Nephron progenitor cell (in vitro differentiated cells): Measurements from ENCODE around the gene SOX8.

Experiments used
- DNase-seq: peaks from one replicate; pipeline ENCODE4 v3.0.0; 2021
- H3K27ac Mint-ChIP-seq: 2 replicates; pipeline ENCODE4 v1.8.0; 2021; ENCODE audit warnings: mild to moderate bottlenecking, moderate library complexity, mixed read lengths
- H3K27me3 Mint-ChIP-seq: 2 replicates; pipeline ENCODE4 v1.8.0; 2021; ENCODE audit warnings: mild to moderate bottlenecking, low read depth, mixed read lengths; ENCODE audit not compliant: poor library complexity
- H3K36me3 Mint-ChIP-seq: 2 replicates; pipeline ENCODE4 v1.8.0; 2021; ENCODE audit warnings: low read depth, mixed read lengths
- H3K4me1 Mint-ChIP-seq: 2 replicates; pipeline ENCODE4 v1.8.0; 2021; ENCODE audit warnings: mixed read lengths
- H3K4me3 Mint-ChIP-seq: 2 replicates; pipeline ENCODE4 v1.8.0; 2021; ENCODE audit warnings: mild to moderate bottlenecking, moderate library complexity, mixed read lengths
- H3K9me3 Mint-ChIP-seq: 2 replicates; pipeline ENCODE4 v1.8.0; 2021; ENCODE audit warnings: mild to moderate bottlenecking, moderate library complexity, mixed read lengths
- TF ChIP-seq, protein P1 (sequence below): fragments of 200-600 bp; sonication (generic); IDR thresholded peaks from 2 replicates; pipeline ENCODE4 v1.5.0; 2021; ENCODE audit warnings: antibody characterized with exemption

Gene SOX8

DNA sequence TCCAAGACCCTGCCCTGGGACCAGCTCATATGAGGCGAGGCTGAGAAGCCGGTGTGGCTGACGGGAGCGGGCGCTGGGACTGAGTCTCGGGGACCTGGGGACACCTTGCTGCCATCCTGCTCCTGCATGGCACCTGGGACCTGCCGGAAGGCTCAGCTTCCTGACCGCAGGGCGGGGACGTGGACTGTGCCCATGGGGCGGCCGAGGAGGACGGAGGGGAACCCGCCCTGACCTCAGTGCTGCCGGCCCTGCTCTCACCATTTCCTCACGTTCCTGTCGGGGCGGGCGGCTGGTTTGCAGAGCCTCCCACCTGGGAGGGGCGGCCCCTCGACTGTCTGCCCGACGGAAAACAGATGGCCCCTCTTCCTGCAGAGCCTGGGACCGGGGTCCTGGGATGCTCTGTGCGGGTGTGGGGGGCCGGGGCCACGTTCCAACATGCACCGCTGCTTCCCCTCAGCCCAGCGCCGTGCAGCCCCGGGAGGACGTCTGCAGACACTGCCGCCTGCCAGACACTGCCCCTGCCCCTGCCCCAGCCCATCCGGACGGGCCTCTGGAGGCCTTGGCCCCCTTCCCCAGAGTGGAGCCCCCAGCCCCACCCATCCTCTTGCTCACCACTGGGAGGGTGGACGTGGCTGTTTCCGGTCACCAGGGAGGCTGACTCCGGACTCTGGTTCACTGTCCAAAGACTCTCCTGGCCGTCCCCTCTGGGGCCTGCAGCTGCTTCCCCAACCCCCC, 47.1 kb downstream of the SOX8 start:
- Mint-ChIP-seq H3K4me1 (peaks cover 47% of the 10 kb centered on the region), H3K36me3 (no peaks in the 10 kb centered on the region), H3K27me3 (no peaks in the 10 kb centered on the region), H3K4me3 (no peak overlapping the region), H3K27ac (no peak overlapping the region), H3K9me3 (no peaks in the 10 kb centered on the region)
- TF ChIP-seq, protein P1, sequence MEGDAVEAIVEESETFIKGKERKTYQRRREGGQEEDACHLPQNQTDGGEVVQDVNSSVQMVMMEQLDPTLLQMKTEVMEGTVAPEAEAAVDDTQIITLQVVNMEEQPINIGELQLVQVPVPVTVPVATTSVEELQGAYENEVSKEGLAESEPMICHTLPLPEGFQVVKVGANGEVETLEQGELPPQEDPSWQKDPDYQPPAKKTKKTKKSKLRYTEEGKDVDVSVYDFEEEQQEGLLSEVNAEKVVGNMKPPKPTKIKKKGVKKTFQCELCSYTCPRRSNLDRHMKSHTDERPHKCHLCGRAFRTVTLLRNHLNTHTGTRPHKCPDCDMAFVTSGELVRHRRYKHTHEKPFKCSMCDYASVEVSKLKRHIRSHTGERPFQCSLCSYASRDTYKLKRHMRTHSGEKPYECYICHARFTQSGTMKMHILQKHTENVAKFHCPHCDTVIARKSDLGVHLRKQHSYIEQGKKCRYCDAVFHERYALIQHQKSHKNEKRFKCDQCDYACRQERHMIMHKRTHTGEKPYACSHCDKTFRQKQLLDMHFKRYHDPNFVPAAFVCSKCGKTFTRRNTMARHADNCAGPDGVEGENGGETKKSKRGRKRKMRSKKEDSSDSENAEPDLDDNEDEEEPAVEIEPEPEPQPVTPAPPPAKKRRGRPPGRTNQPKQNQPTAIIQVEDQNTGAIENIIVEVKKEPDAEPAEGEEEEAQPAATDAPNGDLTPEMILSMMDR, result no peak
- no peak for DNase-seq

DNA sequence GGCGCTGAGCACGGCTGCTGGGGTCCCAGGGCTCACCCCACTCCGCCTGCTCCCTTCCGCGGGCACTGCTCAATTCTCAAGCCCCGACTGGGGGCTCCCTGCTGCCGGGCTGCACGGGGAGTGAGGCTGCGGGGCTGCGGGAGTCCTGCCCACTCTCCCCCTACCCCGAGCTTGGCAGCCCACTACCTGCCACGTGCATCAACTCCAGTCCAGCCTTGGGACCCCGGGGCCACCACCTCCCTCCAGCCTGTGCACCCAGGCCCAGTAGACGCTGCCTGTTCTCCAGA, 47.6 kb downstream of the SOX8 start:
- H3K9me3 Mint-ChIP-seq, result no peaks in the 10 kb centered on the region

DNA sequence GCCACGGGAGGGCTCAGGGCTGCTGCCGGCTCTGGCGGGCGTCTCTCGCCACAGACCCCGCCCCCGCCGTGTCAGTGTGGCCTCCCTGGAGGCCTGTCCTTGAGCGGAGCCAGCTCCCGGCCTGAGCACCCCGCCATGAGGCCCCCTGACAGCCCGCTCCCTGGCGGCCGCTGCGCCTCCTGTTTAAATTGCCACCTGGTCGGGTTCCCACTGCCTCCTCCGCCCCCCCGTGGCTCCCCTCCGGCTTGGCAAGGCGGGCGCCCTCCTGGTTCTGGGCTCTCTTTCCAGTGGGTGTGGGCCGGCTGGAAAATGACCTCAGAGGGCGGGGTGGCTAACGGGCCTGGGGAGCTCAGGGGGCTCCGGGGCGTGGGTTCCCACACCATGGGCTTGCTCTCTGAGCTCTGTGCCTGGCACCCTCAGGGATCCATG, 48.9 kb downstream of the SOX8 start:
- TF ChIP-seq, protein P1, result no peak
- H3K9me3 Mint-ChIP-seq, result no peaks in the 10 kb centered on the region
- peaks cover 39% of the 10 kb centered on the region for H3K4me1 Mint-ChIP-seq
- no peak overlapping the region for H3K4me3 Mint-ChIP-seq
- no peaks in the 10 kb centered on the region for H3K27me3 Mint-ChIP-seq
- no peak overlapping the region for H3K27ac Mint-ChIP-seq
- peak; percentile 56 for DNase-seq
- no peaks in the 10 kb centered on the region for H3K36me3 Mint-ChIP-seq

More for the DNA sequence above, 47.6 kb downstream of the SOX8 start:
- no peak overlapping the region for H3K27ac Mint-ChIP-seq
- no peak for DNase-seq
- TF ChIP-seq, protein P1, result no peak
- no peaks in the 10 kb centered on the region for H3K27me3 Mint-ChIP-seq
- H3K4me1 Mint-ChIP-seq, result peaks cover 44% of the 10 kb centered on the region
- H3K4me3 Mint-ChIP-seq, result no peak overlapping the region
- H3K36me3 Mint-ChIP-seq, result no peaks in the 10 kb centered on the region

DNA sequence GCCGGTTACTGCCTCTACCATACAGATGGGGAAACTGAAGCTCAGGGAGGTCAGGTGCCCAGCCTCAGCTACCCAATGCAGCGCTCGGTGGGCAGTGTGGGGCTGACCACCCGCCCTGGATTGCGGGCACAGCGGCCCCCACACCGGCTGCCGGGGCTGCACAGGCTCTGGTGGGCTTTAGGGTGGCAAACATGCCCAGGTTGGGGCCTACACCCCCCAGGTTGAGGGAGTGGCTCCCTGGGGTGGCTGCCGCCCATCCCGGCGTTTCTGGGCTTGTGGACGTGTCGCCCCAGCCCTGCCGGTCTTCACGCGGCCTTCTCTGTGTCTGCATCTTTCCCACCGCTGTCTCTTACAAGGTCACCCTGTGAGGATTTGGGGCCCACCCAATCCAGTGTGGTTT, 50.1 kb downstream of the SOX8 start:
- no peak overlapping the region for H3K4me3 Mint-ChIP-seq
- no peak for DNase-seq
- H3K4me1 Mint-ChIP-seq, result peaks cover 28% of the 10 kb centered on the region
- H3K27ac Mint-ChIP-seq, result no peak overlapping the region
- no peaks in the 10 kb centered on the region for H3K27me3 Mint-ChIP-seq
- H3K9me3 Mint-ChIP-seq, result no peaks in the 10 kb centered on the region
- no peaks in the 10 kb centered on the region for H3K36me3 Mint-ChIP-seq
- TF ChIP-seq, protein P1, result no peak

DNA sequence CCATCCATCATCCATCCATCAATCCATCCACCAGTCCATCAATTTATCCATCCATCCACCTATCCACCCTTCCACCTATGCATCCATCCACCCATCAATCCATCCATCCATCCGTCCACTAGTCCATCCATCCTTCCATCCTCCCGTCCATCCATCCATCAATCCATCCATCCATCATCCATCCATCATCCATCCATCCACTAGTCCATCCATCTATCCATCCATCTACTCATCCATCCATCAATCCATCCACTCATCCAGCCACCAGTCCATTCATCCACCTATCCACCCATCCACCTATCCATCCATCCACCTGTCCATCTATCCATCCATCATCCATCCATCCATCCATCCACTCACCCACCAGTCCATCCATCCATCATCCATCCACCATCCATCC, 51.0 kb downstream of the SOX8 start:
- TF ChIP-seq, protein P1, result no peak
- no peaks in the 10 kb centered on the region for H3K36me3 Mint-ChIP-seq
- no peak overlapping the region for H3K27ac Mint-ChIP-seq
- H3K27me3 Mint-ChIP-seq, result no peaks in the 10 kb centered on the region
- H3K4me3 Mint-ChIP-seq, result no peak overlapping the region
- H3K4me1 Mint-ChIP-seq, result peaks cover 29% of the 10 kb centered on the region
- no peak for DNase-seq
- H3K9me3 Mint-ChIP-seq, result no peaks in the 10 kb centered on the region

DNA sequence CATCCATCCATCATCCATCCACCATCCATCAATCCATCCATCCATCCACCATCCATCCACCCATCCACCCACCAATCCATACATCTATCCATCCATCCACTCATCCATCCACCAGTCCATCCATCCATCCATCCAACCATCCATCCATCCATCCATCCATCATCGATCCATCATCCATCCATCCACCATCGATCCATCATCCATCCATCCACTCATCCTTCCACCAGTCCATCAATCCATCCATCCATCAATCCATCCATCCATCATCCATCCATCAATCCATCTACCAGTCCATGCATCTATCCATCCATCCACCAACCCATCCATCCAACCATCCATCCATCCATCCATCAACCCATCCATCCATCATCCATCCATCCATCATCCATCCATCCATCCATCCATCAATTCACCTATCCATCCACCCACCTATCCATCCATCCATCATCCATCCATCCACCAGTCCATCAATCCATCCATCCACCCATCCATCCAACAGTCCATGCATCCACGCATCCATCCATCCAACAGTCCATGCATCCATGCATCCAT, 51.6 kb downstream of the SOX8 start:
- Mint-ChIP-seq H3K27ac (no peak overlapping the region), H3K27me3 (no peaks in the 10 kb centered on the region), H3K9me3 (no peaks in the 10 kb centered on the region), H3K4me3 (no peak overlapping the region), H3K36me3 (no peaks in the 10 kb centered on the region), H3K4me1 (peaks cover 32% of the 10 kb centered on the region)
- no peak for DNase-seq
- TF ChIP-seq, protein P1, result no peak
